Mucosa of rectum (tissue), 2 donors: ENCODE results near the gene DIAPH2.

Experiments
- H3K27ac ChIP-seq, 2 donors: one replicate each; pipeline ENCODE4 v1.7.0; 2013; ENCODE audit warnings: inconsistent platforms in 2 of 2, low read depth in 2 of 2, low read length in 2 of 2
- H3K27me3 ChIP-seq, 2 donors: one replicate each; pipeline ENCODE4 v1.7.0; 2013; ENCODE audit warnings: low read length in 2 of 2; ENCODE audit not compliant: control insufficient read depth in 2 of 2, insufficient read depth in 2 of 2
- H3K36me3 ChIP-seq, 2 donors: one replicate each; pipeline ENCODE4 v1.7.0; 2013; ENCODE audit warnings: low read length in 2 of 2; ENCODE audit not compliant: control insufficient read depth in 2 of 2, insufficient read depth in 2 of 2
- H3K4me1 ChIP-seq, 2 donors: one replicate each; pipeline ENCODE4 v1.7.0; 2013; ENCODE audit warnings: low read length in 2 of 2, mild to moderate bottlenecking in 1 of 2; ENCODE audit not compliant: control insufficient read depth in 2 of 2, insufficient read depth in 2 of 2
- H3K4me3 ChIP-seq, 2 donors: one replicate each; pipeline ENCODE4 v1.7.0; 2013; ENCODE audit warnings: low read length in 2 of 2
- H3K9ac ChIP-seq, 2 donors: one replicate each; pipeline ENCODE4 v1.7.0; 2013; ENCODE audit warnings: low read length in 2 of 2, low read depth in 1 of 2, mild to moderate bottlenecking in 1 of 2
- H3K9me3 ChIP-seq, 2 donors: one replicate each; pipeline ENCODE4 v1.7.0; 2013; ENCODE audit warnings: low read length in 2 of 2; ENCODE audit not compliant: control insufficient read depth in 2 of 2
- donor health status: healthy.
- donor health status: Normal muscosa, but diverticular disease.

Gene DIAPH2

DNA sequence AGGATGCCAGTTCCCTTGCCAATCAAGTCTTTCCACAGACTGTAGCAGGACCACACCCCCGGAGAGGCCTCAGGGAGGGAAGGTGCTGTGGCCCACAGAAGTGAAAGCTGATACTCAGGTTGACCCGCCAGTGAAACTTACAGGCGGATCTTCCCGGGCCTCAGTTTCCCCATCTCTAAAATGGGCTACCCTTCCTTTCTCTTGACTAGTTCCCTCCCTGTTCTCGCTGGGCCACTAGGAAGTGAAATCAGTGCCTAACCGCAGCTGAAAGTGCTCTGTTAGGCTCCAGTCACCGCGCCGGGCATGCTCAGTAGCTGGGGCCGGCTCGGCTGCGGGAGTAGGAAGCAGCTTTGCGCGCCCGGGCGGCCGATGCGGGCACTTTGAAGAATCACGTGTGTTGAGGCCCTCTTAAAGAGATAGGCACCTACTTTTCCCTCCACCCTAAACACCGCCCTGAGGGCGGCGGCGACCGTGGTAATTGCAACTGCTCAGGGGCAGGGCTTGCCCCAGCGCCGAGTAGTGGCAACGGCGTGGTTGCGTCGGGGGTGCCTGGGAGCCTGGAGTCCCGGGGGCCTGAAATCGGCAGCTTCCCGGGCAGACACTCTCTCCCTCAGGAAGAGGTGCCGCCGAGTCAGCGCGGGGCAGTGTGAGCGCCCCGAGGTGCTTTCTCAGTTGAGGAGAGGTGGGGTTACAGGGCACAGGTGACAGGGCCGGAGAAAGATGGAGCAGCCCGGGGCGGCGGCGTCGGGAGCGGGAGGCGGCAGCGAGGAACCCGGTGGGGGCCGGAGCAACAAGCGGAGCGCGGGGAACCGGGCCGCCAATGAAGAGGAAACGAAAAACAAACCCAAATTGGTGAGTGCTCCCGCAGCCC, at the start of gene DIAPH2:
DIAPH2 (plus strand) TSS at position 504 of the 871 bp plus-strand sequence.
- Histone ChIP-seq H3K27me3 (peaks cover 0 to 2% of the 10 kb centered on the region in 2 donors), H3K9me3 (no peaks in the 10 kb centered on the region), H3K36me3 (no peaks in the 10 kb centered on the region), H3K9ac (peak within 1 kb of the TSS; percentile 70 to 76), H3K4me3 (peak within 1 kb of the TSS; percentile 70 to 84), H3K27ac (peak within 1 kb of the TSS; percentile 77), H3K4me1 (no peaks in the 10 kb centered on the region)

DNA sequence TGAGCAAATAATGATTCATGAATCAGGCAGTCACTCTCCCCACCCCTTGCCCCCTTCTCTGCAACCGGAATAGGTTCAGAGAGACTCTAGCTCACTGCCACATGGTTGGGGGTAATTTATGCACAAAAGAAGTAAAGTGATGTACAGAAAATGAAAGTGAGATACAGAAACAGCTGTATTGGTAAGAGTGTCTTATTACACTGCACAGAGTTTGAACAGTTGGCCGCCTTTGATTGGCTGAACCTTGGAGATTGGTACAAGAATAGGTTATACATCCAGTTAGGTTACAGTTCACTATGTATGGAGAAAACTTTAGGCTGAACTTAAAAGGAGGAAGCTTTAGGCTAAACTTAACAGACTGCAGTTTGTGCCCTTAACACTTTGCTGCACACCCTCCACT, 34.6 kb upstream of the DIAPH2 start:
- no peak overlapping the region for H3K9ac ChIP-seq
- no peaks in the 10 kb centered on the region for H3K9me3 ChIP-seq
- no peak overlapping the region for H3K27ac ChIP-seq
- no peaks in the 10 kb centered on the region for H3K4me1 ChIP-seq
- no peak overlapping the region for H3K4me3 ChIP-seq
- no peaks in the 10 kb centered on the region for H3K27me3 ChIP-seq
- no peaks in the 10 kb centered on the region for H3K36me3 ChIP-seq

DNA sequence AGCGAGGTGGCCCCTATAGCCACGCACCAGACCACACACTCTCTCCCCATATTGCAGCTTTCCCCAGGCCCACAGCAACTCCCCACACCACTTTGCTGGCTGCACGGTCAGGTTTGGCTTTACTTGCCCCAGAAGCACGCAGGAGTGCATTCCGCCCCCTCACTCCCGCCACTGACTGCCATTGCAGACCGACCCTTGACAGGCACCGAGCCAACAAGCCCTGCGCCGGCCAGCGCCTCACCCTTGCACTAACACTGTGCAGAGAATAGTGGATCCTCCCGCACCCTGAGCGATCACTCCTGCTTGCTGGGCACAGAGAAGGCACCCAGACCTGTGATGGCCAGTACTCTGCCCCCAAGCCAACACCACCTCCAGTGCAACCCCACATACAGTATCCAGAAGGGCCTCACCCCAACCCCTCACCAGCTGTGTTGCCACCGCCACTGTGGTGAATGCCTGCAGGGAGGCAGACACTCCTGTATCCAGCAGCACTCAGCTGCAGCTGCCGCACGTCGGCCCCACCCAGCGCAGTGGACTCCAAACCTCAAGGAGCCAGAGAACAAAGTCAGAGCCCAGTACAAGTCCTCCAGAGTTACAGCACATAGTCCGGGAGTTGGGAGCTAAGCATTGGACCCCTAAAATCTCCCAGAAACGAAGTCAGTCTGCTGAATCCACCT, 28.6 kb upstream of the DIAPH2 start:
- Histone ChIP-seq H3K36me3 (no peaks in the 10 kb centered on the region), H3K9me3 (no peaks in the 10 kb centered on the region), H3K9ac (no peak overlapping the region), H3K27ac (no peak overlapping the region), H3K27me3 (peaks cover 0 to 5% of the 10 kb centered on the region in 2 donors), H3K4me3 (no peak overlapping the region), H3K4me1 (no peaks in the 10 kb centered on the region)

- no peak overlapping the region for H3K4me3 ChIP-seq
- no peaks in the 10 kb centered on the region for H3K36me3 ChIP-seq
- H3K9me3 ChIP-seq: no peaks in the 10 kb centered on the region
- no peaks in the 10 kb centered on the region for H3K27me3 ChIP-seq
- H3K27ac ChIP-seq: no peak overlapping the region
- H3K4me1 ChIP-seq: no peaks in the 10 kb centered on the region
- H3K9ac ChIP-seq: no peak overlapping the region
These were observed 2.1 kb upstream of the DIAPH2 start for GRCh38 chrX:96682516-96682915.

GRCh38 chrX:96683997-96684338, 674 bp upstream of the DIAPH2 start:
- Histone ChIP-seq H3K9me3 (no peaks in the 10 kb centered on the region), H3K9ac (peak overlapping the region; percentile 54 to 76), H3K4me1 (no peaks in the 10 kb centered on the region), H3K4me3 (peak overlapping the region; percentile 70 to 84), H3K27me3 (peaks cover 0 to 2% of the 10 kb centered on the region in 2 donors), H3K36me3 (no peaks in the 10 kb centered on the region), H3K27ac (peak overlapping the region in 1 of 2 donors; percentile 17)

DNA sequence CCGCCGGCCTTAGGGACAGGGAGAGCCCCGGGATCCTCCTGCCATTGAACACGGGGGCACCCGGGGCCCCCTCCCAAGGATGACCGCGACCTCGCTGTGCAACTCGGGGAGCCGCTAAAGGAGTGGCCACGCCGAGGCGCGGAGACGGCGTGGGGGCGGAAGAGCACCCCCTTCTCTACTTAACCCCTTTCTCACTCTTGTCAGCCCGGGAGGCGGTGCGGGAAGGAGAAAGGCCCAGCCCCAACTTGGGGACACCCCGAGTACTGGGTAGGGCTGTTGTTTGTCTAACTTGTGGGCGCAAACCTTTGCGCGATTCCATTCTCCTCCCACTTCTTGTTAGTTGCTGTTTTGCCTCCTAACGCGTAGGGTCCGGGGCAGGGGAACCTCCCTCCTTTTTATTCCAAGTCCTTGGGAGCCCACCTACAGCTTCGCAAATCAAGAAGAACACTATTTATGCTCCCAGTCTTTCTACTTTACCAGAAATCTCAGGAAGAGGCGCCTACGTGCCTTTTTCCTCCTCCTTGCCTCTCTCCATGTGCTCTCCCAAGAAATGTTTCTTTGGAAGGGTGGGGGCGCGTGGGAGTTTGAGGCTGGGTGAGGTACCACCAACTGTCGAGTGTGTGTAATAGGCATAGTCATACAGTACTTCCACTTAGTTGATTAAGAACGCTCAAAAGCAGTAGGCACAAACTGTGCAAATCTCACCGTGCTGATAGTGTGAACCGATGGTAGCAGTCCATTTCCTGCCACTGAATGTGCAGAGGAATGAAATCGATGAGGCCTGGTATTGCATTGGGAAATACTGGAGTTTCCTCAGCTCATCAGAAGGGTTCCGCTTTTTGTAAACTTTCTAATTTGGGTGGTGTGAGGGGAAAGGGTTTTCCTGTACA, 813 bp downstream of the DIAPH2 start:
- Histone ChIP-seq H3K4me3 (peak overlapping the region; percentile 70 to 84), H3K4me1 (no peaks in the 10 kb centered on the region), H3K36me3 (no peaks in the 10 kb centered on the region), H3K27me3 (peaks cover 0 to 2% of the 10 kb centered on the region in 2 donors), H3K9ac (peak overlapping the region; percentile 70 to 76), H3K27ac (peak overlapping the region; percentile 77), H3K9me3 (no peaks in the 10 kb centered on the region)

DNA sequence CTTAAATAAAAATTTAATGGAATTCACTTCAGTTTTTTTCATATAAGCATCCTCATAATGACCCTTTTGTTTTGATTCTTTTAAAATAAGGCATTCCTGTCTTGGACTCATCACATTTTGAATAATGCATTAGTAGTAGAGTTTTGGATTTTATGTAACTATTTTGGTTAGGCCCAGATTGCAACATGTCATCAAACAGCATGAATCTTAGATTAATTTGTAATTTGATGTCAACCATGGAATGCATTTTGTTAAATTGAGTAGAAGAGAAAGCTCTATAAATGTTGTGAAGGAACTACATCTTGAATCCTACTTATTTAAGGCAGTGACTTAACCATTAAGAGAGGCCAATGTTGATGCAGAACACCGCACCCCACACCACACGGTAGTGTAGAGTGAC, 3.1 kb downstream of the DIAPH2 start:
- Histone ChIP-seq H3K9ac (no peak overlapping the region), H3K4me1 (no peaks in the 10 kb centered on the region), H3K27ac (no peak overlapping the region), H3K36me3 (no peaks in the 10 kb centered on the region), H3K27me3 (peaks cover 0 to 2% of the 10 kb centered on the region in 2 donors), H3K4me3 (no peak overlapping the region), H3K9me3 (no peaks in the 10 kb centered on the region)

DNA sequence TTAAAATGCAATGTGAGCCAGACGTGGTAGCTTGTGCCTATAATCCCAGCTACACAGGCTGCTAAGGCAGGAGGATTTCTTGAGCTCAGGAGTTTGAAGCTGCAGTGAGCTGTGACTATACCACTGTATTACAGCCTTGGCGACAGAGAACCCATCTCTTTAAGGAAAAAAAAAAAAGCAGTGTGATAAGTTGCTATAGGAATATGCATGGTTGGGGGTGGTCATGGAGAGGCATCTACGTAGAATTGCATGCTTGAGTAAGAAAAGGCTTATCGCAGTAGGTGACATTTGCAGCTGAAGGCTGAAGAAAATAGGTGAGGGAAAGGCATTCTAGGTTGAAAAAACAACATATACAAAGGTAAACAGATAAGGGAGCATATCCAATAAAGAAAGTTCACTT, 4.1 kb downstream of the DIAPH2 start:
- Histone ChIP-seq H3K27ac (no peak overlapping the region), H3K9ac (no peak overlapping the region), H3K36me3 (no peaks in the 10 kb centered on the region), H3K9me3 (no peaks in the 10 kb centered on the region), H3K4me1 (no peaks in the 10 kb centered on the region), H3K4me3 (no peak overlapping the region), H3K27me3 (peaks cover 0 to 2% of the 10 kb centered on the region in 2 donors)

DNA sequence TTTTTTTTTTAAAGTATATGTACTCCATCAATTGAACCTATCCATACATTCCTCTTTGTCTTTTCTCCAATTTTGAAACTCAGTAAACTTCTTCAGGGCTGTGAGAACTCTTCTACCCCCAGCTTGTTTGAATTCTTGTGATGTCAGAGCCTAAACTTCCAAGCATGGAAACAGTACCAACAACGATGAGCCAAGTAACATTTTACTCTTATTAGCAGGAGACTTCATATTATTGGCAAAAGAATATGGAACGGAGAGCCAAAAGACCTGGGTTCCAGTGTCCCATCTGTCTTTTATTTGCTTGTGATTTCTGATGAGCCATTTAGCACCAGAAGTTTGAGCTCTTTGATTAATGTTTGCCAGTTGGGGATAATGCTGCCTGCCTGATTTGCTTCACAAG, 5.3 kb downstream of the DIAPH2 start:
- Histone ChIP-seq H3K9me3 (no peaks in the 10 kb centered on the region), H3K4me1 (no peaks in the 10 kb centered on the region), H3K4me3 (no peak overlapping the region), H3K9ac (no peak overlapping the region), H3K27me3 (peaks cover 0 to 2% of the 10 kb centered on the region in 2 donors), H3K27ac (no peak overlapping the region), H3K36me3 (no peaks in the 10 kb centered on the region)
